ENCODE results near the gene SMNDC1. TPM values are rescaled to one million over a fixed set of nuclear protein-coding genes. Genes with fewer than 3 reads are reported as not detected.

SMNDC1 gene
- total and polyA plus RNA-seq, 7 donors: 10.2 to 19.7 (median 13.3) TPM

GRCh38 chr10:110330675-110331074 lies 26.0 kb upstream of the SMNDC1 start:
- Histone ChIP-seq H3K27ac (no peak overlapping the region), H3K4me3 (no peak overlapping the region), H3K4me1 (peaks cover 0 to 4% (median 2%) of the 10 kb centered on the region in 4 donors), H3K36me3 (no peaks in the 10 kb centered on the region), H3K27me3 (no peaks in the 10 kb centered on the region), H3K9me3 (peaks cover 0 to 6% (median 0%) of the 10 kb centered on the region in 4 donors)
- intact Hi-C loops (cut with DNase I): no loop called here
- no peak for DNase-seq
- TF ChIP-seq EP300 (IDR thresholded peaks at IDR 0.05): no peak
- TF ChIP-seq POLR2AphosphoS5 (IDR thresholded peaks at IDR 0.05): no peak
- no peak for TF ChIP-seq CTCF (IDR thresholded peaks at IDR 0.05)
- no peak for TF ChIP-seq POLR2A (IDR thresholded peaks at IDR 0.05)
- 93 to 96% methylated on average over 6 of the region's 6 CpGs for WGBS, 2 donors

- no peak overlapping the region for H3K27ac ChIP-seq
- intact Hi-C loops (cut with DNase I): no loop called here
- WGBS, 2 donors: 72 to 87% methylated on average over 5 of the region's 5 CpGs
- no peak for DNase-seq
- peaks cover 0 to 6% (median 0%) of the 10 kb centered on the region in 4 donors for H3K9me3 ChIP-seq
- TF ChIP-seq EP300 (IDR thresholded peaks at IDR 0.05) (no peak), POLR2A (IDR thresholded peaks at IDR 0.05) (no peak), POLR2AphosphoS5 (IDR thresholded peaks at IDR 0.05) (no peak), CTCF (IDR thresholded peaks at IDR 0.05) (no peak)
- no peak overlapping the region for H3K4me3 ChIP-seq
- H3K27me3 ChIP-seq: no peaks in the 10 kb centered on the region
- no peaks in the 10 kb centered on the region for H3K36me3 ChIP-seq
- H3K4me1 ChIP-seq: no peaks in the 10 kb centered on the region
Observed at GRCh38 chr10:110327262-110327914, 22.7 kb upstream of the SMNDC1 start.

- Histone ChIP-seq H3K27ac (no peak overlapping the region), H3K9me3 (peaks cover 0 to 9% (median 2%) of the 10 kb centered on the region in 4 donors), H3K4me1 (no peaks in the 10 kb centered on the region), H3K27me3 (no peaks in the 10 kb centered on the region), H3K36me3 (no peaks in the 10 kb centered on the region), H3K4me3 (no peak overlapping the region)
- DNase-seq: no peak
- WGBS, 2 donors: 83% methylated on average over 4 of the region's 4 CpGs
- intact Hi-C loops (cut with DNase I): no loop called here
- TF ChIP-seq CTCF (IDR thresholded peaks at IDR 0.05) (no peak), EP300 (IDR thresholded peaks at IDR 0.05) (no peak), POLR2AphosphoS5 (IDR thresholded peaks at IDR 0.05) (no peak), POLR2A (IDR thresholded peaks at IDR 0.05) (no peak)
Observed at GRCh38 chr10:110326351-110327032, 21.8 kb upstream of the SMNDC1 start.

GRCh38 chr10:110324805-110325280 lies 20.1 kb upstream of the SMNDC1 start:
- TF ChIP-seq POLR2AphosphoS5 (IDR thresholded peaks at IDR 0.05): no peak
- no peak for TF ChIP-seq POLR2A (IDR thresholded peaks at IDR 0.05)
- TF ChIP-seq CTCF (IDR thresholded peaks at IDR 0.05): no peak
- no peak for TF ChIP-seq EP300 (IDR thresholded peaks at IDR 0.05)
- Histone ChIP-seq H3K4me3 (no peak overlapping the region), H3K27ac (no peak overlapping the region), H3K36me3 (no peaks in the 10 kb centered on the region), H3K9me3 (peaks cover 0 to 5% (median 2%) of the 10 kb centered on the region in 4 donors), H3K27me3 (no peaks in the 10 kb centered on the region), H3K4me1 (no peaks in the 10 kb centered on the region)
- intact Hi-C loops (cut with DNase I): no loop called here
- DNase-seq: no peak
- 53 to 54% methylated on average over 3 of the region's 3 CpGs for WGBS, 2 donors
